Activated naive CD4-positive, alpha-beta T cell treated with anti-CD3 and anti-CD28 coated beads, Interleukin-2, amount 50 U/mL, for 24 hours (primary cell): Measurements from ENCODE around the gene SOX11.
"Not testable (repeated sequence)": the region's sequence is repeated elsewhere in the genome, so short reads cannot be mapped to it uniquely, and the experiment has no call there.

Source experiments
- H3K27ac Mint-ChIP-seq: one replicate; pipeline ENCODE4 v1.8.0; 2021; ENCODE audit warnings: mild to moderate bottlenecking, mixed read lengths
- H3K27me3 Mint-ChIP-seq: one replicate; pipeline ENCODE4 v1.8.0; 2021; ENCODE audit warnings: mixed read lengths
- H3K36me3 Mint-ChIP-seq: one replicate; pipeline ENCODE4 v1.8.0; 2021; ENCODE audit warnings: mixed read lengths
- H3K4me1 Mint-ChIP-seq: one replicate; pipeline ENCODE4 v1.8.0; 2021; ENCODE audit warnings: mixed read lengths
- H3K4me3 Mint-ChIP-seq: one replicate; pipeline ENCODE4 v1.8.0; 2021; ENCODE audit warnings: mild to moderate bottlenecking, mixed read lengths
- H3K9me3 Mint-ChIP-seq: one replicate; pipeline ENCODE4 v1.8.0; 2021; ENCODE audit warnings: mixed read lengths

The SOX11 gene

GRCh38 chr2:5691985-5692529, at the start of gene SOX11:
TSS of gene SOX11 (plus strand) at chr2:5692384. CDS start at chr2:5692722, 338 bp downstream.
- peaks cover 43% of the 10 kb centered on the region for H3K27me3 Mint-ChIP-seq
- no peak within 1 kb of the TSS for H3K4me3 Mint-ChIP-seq
- no peak within 1 kb of the TSS for H3K27ac Mint-ChIP-seq
- peaks cover 21% of the 10 kb centered on the region for H3K4me1 Mint-ChIP-seq
- H3K9me3 Mint-ChIP-seq, result no peaks in the 10 kb centered on the region
- peaks cover 2% of the 10 kb centered on the region for H3K36me3 Mint-ChIP-seq

- H3K4me1 Mint-ChIP-seq, H3K9me3 Mint-ChIP-seq, H3K4me3 Mint-ChIP-seq, H3K27me3 Mint-ChIP-seq, H3K27ac Mint-ChIP-seq, H3K36me3 Mint-ChIP-seq: not testable (repeated sequence)
These were observed 39.5 kb upstream of the SOX11 start for GRCh38 chr2:5652734-5653133.

- H3K27me3 Mint-ChIP-seq, H3K27ac Mint-ChIP-seq, H3K36me3 Mint-ChIP-seq, H3K9me3 Mint-ChIP-seq, H3K4me1 Mint-ChIP-seq, H3K4me3 Mint-ChIP-seq: not testable (repeated sequence)
These were observed 38.4 kb upstream of the SOX11 start for GRCh38 chr2:5653756-5654155.

- peaks cover 2% of the 10 kb centered on the region for H3K27me3 Mint-ChIP-seq
- H3K4me3 Mint-ChIP-seq, result no peak overlapping the region
- H3K9me3 Mint-ChIP-seq, result no peaks in the 10 kb centered on the region
- no peak overlapping the region for H3K27ac Mint-ChIP-seq
- H3K36me3 Mint-ChIP-seq, result no peaks in the 10 kb centered on the region
- H3K4me1 Mint-ChIP-seq, result no peaks in the 10 kb centered on the region
These were observed 35.0 kb upstream of the SOX11 start for GRCh38 chr2:5657231-5657630.

- H3K27ac Mint-ChIP-seq, result no peak overlapping the region
- no peaks in the 10 kb centered on the region for H3K9me3 Mint-ChIP-seq
- peaks cover 2% of the 10 kb centered on the region for H3K27me3 Mint-ChIP-seq
- H3K36me3 Mint-ChIP-seq, result no peaks in the 10 kb centered on the region
- H3K4me3 Mint-ChIP-seq, result no peak overlapping the region
- no peaks in the 10 kb centered on the region for H3K4me1 Mint-ChIP-seq
These were observed 31.6 kb upstream of the SOX11 start for GRCh38 chr2:5660591-5660990.

- no peaks in the 10 kb centered on the region for H3K4me1 Mint-ChIP-seq
- no peak overlapping the region for H3K27ac Mint-ChIP-seq
- H3K36me3 Mint-ChIP-seq, result no peaks in the 10 kb centered on the region
- no peak overlapping the region for H3K4me3 Mint-ChIP-seq
- H3K9me3 Mint-ChIP-seq, result no peaks in the 10 kb centered on the region
- H3K27me3 Mint-ChIP-seq, result peaks cover 2% of the 10 kb centered on the region
These were observed 30.8 kb upstream of the SOX11 start for GRCh38 chr2:5661362-5661761.

- H3K27me3 Mint-ChIP-seq, result peaks cover 2% of the 10 kb centered on the region
- no peaks in the 10 kb centered on the region for H3K4me1 Mint-ChIP-seq
- no peaks in the 10 kb centered on the region for H3K36me3 Mint-ChIP-seq
- H3K27ac Mint-ChIP-seq, result no peak overlapping the region
- no peak overlapping the region for H3K4me3 Mint-ChIP-seq
- H3K9me3 Mint-ChIP-seq, result no peaks in the 10 kb centered on the region
These were observed 27.9 kb upstream of the SOX11 start for GRCh38 chr2:5664278-5664681.

- H3K27me3 Mint-ChIP-seq, result no peaks in the 10 kb centered on the region
- no peak overlapping the region for H3K27ac Mint-ChIP-seq
- no peak overlapping the region for H3K4me3 Mint-ChIP-seq
- H3K4me1 Mint-ChIP-seq, result no peaks in the 10 kb centered on the region
- H3K9me3 Mint-ChIP-seq, result no peaks in the 10 kb centered on the region
- no peaks in the 10 kb centered on the region for H3K36me3 Mint-ChIP-seq
These were observed 27.1 kb upstream of the SOX11 start for GRCh38 chr2:5665066-5665465.

- Mint-ChIP-seq H3K4me3 (no peak overlapping the region), H3K4me1 (no peaks in the 10 kb centered on the region), H3K9me3 (no peaks in the 10 kb centered on the region), H3K36me3 (no peaks in the 10 kb centered on the region), H3K27ac (no peak overlapping the region), H3K27me3 (no peaks in the 10 kb centered on the region)
These were observed 25.4 kb upstream of the SOX11 start for GRCh38 chr2:5666798-5667197.

- H3K4me1 Mint-ChIP-seq, H3K27me3 Mint-ChIP-seq, H3K27ac Mint-ChIP-seq, H3K36me3 Mint-ChIP-seq, H3K4me3 Mint-ChIP-seq, H3K9me3 Mint-ChIP-seq: not testable (repeated sequence)
These were observed 24.5 kb upstream of the SOX11 start for GRCh38 chr2:5667655-5668054.

- Mint-ChIP-seq H3K36me3 (no peaks in the 10 kb centered on the region), H3K27ac (no peak overlapping the region), H3K9me3 (no peaks in the 10 kb centered on the region), H3K4me1 (no peaks in the 10 kb centered on the region), H3K27me3 (peaks cover 8% of the 10 kb centered on the region), H3K4me3 (no peak overlapping the region)
These were observed 23.4 kb upstream of the SOX11 start for GRCh38 chr2:5668682-5669250.

GRCh38 chr2:5672749-5673144, 19.4 kb upstream of the SOX11 start:
- H3K9me3 Mint-ChIP-seq, result peaks cover 6% of the 10 kb centered on the region
- H3K4me3 Mint-ChIP-seq, result no peak overlapping the region
- no peaks in the 10 kb centered on the region for H3K4me1 Mint-ChIP-seq
- no peaks in the 10 kb centered on the region for H3K36me3 Mint-ChIP-seq
- H3K27ac Mint-ChIP-seq, result no peak overlapping the region
- H3K27me3 Mint-ChIP-seq, result peaks cover 23% of the 10 kb centered on the region

- Mint-ChIP-seq H3K4me1 (no peaks in the 10 kb centered on the region), H3K27ac (no peak overlapping the region), H3K27me3 (peaks cover 23% of the 10 kb centered on the region), H3K36me3 (no peaks in the 10 kb centered on the region), H3K4me3 (no peak overlapping the region), H3K9me3 (peaks cover 6% of the 10 kb centered on the region)
These were observed 18.8 kb upstream of the SOX11 start for GRCh38 chr2:5673145-5674025.

GRCh38 chr2:5674026-5674340, 18.2 kb upstream of the SOX11 start:
- H3K4me1 Mint-ChIP-seq, result no peaks in the 10 kb centered on the region
- no peak overlapping the region for H3K27ac Mint-ChIP-seq
- peaks cover 6% of the 10 kb centered on the region for H3K9me3 Mint-ChIP-seq
- H3K36me3 Mint-ChIP-seq, result no peaks in the 10 kb centered on the region
- no peak overlapping the region for H3K4me3 Mint-ChIP-seq
- peaks cover 23% of the 10 kb centered on the region for H3K27me3 Mint-ChIP-seq

GRCh38 chr2:5677133-5677532, 15.1 kb upstream of the SOX11 start:
- peaks cover 23% of the 10 kb centered on the region for H3K27me3 Mint-ChIP-seq
- peaks cover 20% of the 10 kb centered on the region for H3K9me3 Mint-ChIP-seq
- no peaks in the 10 kb centered on the region for H3K36me3 Mint-ChIP-seq
- no peaks in the 10 kb centered on the region for H3K4me1 Mint-ChIP-seq
- no peak overlapping the region for H3K4me3 Mint-ChIP-seq
- H3K27ac Mint-ChIP-seq, result no peak overlapping the region

- Mint-ChIP-seq H3K27me3 (peaks cover 11% of the 10 kb centered on the region), H3K4me1 (no peaks in the 10 kb centered on the region), H3K4me3 (no peak overlapping the region), H3K36me3 (no peaks in the 10 kb centered on the region), H3K27ac (no peak overlapping the region), H3K9me3 (peaks cover 14% of the 10 kb centered on the region)
These were observed 8.7 kb upstream of the SOX11 start for GRCh38 chr2:5683471-5683870.
